ENCODE results near the gene ESF1. TPM values are rescaled to one million over a fixed set of nuclear protein-coding genes. Genes with fewer than 3 reads are reported as not detected.

ESF1 gene
- total and polyA plus RNA-seq, 2 donors (not counting 1 experiment from before 2014, with no cell fraction given) = 0.81 to 13.9 TPM

DNA sequence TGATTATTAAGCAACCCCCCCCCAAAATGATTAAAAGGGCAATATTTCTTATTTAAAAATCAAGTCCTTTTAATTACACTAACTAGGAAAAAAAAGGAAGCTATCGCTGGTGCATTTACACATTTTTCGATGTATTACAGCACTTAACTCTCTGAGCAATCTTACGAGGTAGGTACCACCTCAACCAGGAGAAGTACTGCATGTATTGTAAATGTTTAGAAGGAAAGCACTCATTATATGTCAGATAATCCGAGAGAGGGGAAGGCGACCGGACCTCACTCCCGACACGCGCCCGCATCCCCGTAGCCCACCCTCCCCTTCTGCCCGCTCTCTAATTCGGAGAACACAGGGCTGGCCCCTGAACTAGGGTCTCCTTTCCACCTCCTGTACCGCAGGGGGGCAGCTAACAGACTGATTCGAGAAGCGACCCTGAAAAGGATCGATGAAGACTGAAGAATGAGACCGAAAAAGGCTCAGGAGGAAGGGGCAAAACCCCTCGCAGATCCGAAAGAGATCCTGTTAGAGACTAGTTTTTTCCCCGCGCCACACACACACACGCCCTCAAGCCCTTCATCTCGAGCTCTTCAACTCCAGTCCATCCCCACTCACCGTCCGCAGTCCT is 337 bp downstream of the ESF1 start:
- Histone ChIP-seq H3K79me2 (ENCODE audit: control insufficient read depth, insufficient read depth, low read length) (peaks cover 61% of the 10 kb centered on the region), H3K36me3 (replicated peaks in 1 of 2; ENCODE audit: control extremely low read depth in 1 of 2, control insufficient read depth in 1 of 2, extremely low read depth in 1 of 2, insufficient read depth in 2 of 2, low read length in 1 of 2) (peaks cover 0 to 29% of the 10 kb centered on the region in 2 experiments), H3K4me1 (ENCODE audit: control insufficient read depth in 2 of 2, insufficient read depth in 2 of 2, low read length in 2 of 2) (peaks cover 22 to 23% of the 10 kb centered on the region in 2 donors), H3K4me2 (replicated peaks; ENCODE audit: low read depth, low read length, poor library complexity, severe bottlenecking) (peak overlapping the region; percentile 92), H3K4me3 (ENCODE audit: control extremely low read depth in 1 of 5, extremely low read depth in 1 of 5, insufficient read depth in 1 of 5, low read depth in 2 of 5, low read length in 4 of 5) (peak overlapping the region; percentile 68 to 91 (median 85)), H3K27me3 (replicated peaks in 1 of 4; ENCODE audit: control extremely low read depth in 1 of 4, control insufficient read depth in 3 of 4, insufficient read depth in 4 of 4, low read length in 3 of 4) (no peaks in the 10 kb centered on the region), H3K9ac (ENCODE audit: low read length) (peak overlapping the region; percentile 96), H2AFZ (ENCODE audit: insufficient read depth, low read depth, low read length, poor library complexity, severe bottlenecking) (peak overlapping the region; percentile 99), H4K20me1 (ENCODE audit: control insufficient read depth, insufficient read depth, low read length, poor library complexity, severe bottlenecking) (no peaks in the 10 kb centered on the region), H3K9me3 (ENCODE audit: control extremely low read depth in 1 of 3, control insufficient read depth in 2 of 3, insufficient read depth in 1 of 3, low read length in 2 of 3) (no peaks in the 10 kb centered on the region), H3K27ac (ENCODE audit: low read length in 2 of 2) (peak overlapping the region; percentile 85 to 91)
- TF ChIP-seq EZH2 (IDR thresholded peaks at IDR 0.05; ENCODE audit: borderline replicate concordance, insufficient read depth, low read depth, low read length, poor library complexity, severe bottlenecking) = no peak
- TF ChIP-seq, protein P1, sequence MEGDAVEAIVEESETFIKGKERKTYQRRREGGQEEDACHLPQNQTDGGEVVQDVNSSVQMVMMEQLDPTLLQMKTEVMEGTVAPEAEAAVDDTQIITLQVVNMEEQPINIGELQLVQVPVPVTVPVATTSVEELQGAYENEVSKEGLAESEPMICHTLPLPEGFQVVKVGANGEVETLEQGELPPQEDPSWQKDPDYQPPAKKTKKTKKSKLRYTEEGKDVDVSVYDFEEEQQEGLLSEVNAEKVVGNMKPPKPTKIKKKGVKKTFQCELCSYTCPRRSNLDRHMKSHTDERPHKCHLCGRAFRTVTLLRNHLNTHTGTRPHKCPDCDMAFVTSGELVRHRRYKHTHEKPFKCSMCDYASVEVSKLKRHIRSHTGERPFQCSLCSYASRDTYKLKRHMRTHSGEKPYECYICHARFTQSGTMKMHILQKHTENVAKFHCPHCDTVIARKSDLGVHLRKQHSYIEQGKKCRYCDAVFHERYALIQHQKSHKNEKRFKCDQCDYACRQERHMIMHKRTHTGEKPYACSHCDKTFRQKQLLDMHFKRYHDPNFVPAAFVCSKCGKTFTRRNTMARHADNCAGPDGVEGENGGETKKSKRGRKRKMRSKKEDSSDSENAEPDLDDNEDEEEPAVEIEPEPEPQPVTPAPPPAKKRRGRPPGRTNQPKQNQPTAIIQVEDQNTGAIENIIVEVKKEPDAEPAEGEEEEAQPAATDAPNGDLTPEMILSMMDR (IDR thresholded peaks at IDR 0.05) = no peak
- peaks cover 52% of the 10 kb centered on the region for H3K4me1 Mint-ChIP-seq
- H3K9me3 Mint-ChIP-seq (ENCODE audit: insufficient read depth) = no peaks in the 10 kb centered on the region
- CTCF ChIA-PET = interaction anchor here (0.6 to 3.3 kb wide), 4 partner anchors 8 to 665 kb away, joined by 3 to 33 read pairs (median 4); no protein-coding TSS in a partner anchor
- intact Hi-C loops (cut with micrococcal nuclease) = loop anchor here (1.0 kb wide), 1 partner anchor 145 kb away; no protein-coding TSS in a partner anchor
- WGBS (ENCODE audit: insufficient coverage) = under 1% methylated on average over 14 of the region's 26 CpGs
- POLR2A ChIA-PET = interaction anchor here (0.6 to 0.7 kb wide), 2 partner anchors 12 to 146 kb away, joined by 3 read pairs; no protein-coding TSS in a partner anchor
- H3K27ac Mint-ChIP-seq = peak overlapping the region; percentile 96
- no peak for DNase-seq
- peak overlapping the region; percentile 98 for H3K4me3 Mint-ChIP-seq
- no peaks in the 10 kb centered on the region for H3K27me3 Mint-ChIP-seq
- peak; percentile 6 for ATAC-seq (ENCODE audit: low read depth)

DNA sequence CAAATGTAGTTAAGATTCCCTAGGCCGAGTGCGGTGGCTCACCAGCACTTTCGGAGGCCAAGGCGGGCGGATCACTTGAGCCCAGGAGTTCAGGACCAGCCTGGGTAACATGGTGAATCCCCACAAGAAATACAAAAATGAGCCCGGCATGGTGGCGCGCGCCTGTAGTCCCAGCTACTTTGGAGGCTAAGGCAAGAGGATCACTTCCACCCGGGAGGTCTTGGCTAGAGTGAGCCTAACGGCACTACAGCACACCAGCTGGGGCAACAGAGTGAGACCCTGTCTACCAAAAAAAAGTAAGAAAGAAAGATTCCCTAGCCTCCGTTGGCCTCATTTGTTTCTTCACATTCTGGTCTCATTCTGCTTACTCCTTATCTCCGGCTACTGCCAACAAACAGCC is 1.2 kb downstream of the ESF1 start:
- DNase-seq = no peak
- ChIA-PET POLR2A (interaction anchor here (0.6 to 0.7 kb wide), 2 partner anchors 11 to 146 kb away, joined by 3 read pairs; no protein-coding TSS in a partner anchor), CTCF (interaction anchor here (0.6 to 3.3 kb wide), 2 partner anchors 11 to 99 kb away, joined by 3 to 33 read pairs; no protein-coding TSS in a partner anchor)
- TF ChIP-seq, protein P1 (IDR thresholded peaks at IDR 0.05) = no peak
- no peak for TF ChIP-seq EZH2 (IDR thresholded peaks at IDR 0.05; ENCODE audit: borderline replicate concordance, insufficient read depth, low read depth, low read length, poor library complexity, severe bottlenecking)
- peaks cover 56% of the 10 kb centered on the region for H3K79me2 ChIP-seq (ENCODE audit: control insufficient read depth, insufficient read depth, low read length)
- no peaks in the 10 kb centered on the region for H4K20me1 ChIP-seq (ENCODE audit: control insufficient read depth, insufficient read depth, low read length, poor library complexity, severe bottlenecking)
- peaks cover 23 to 29% of the 10 kb centered on the region in 2 donors for H3K4me1 ChIP-seq (ENCODE audit: control insufficient read depth in 2 of 2, insufficient read depth in 2 of 2, low read length in 2 of 2)
- H3K4me3 ChIP-seq (ENCODE audit: control extremely low read depth in 1 of 5, extremely low read depth in 1 of 5, insufficient read depth in 1 of 5, low read depth in 2 of 5, low read length in 4 of 5) = peak overlapping the region in 1 of 5 experiments; percentile 90
- Mint-ChIP-seq H3K9me3 (ENCODE audit: insufficient read depth) (no peaks in the 10 kb centered on the region), H3K27ac (no peak overlapping the region), H3K4me3 (peak overlapping the region; percentile 41), H3K27me3 (no peaks in the 10 kb centered on the region), H3K4me1 (peaks cover 57% of the 10 kb centered on the region)
- no peak overlapping the region for H3K27ac ChIP-seq (ENCODE audit: low read length in 2 of 2)
- no peak for ATAC-seq (ENCODE audit: low read depth)
- H3K36me3 ChIP-seq (replicated peaks in 1 of 2; ENCODE audit: control extremely low read depth in 1 of 2, control insufficient read depth in 1 of 2, extremely low read depth in 1 of 2, insufficient read depth in 2 of 2, low read length in 1 of 2) = peaks cover 0 to 29% of the 10 kb centered on the region in 2 experiments
- peak overlapping the region; percentile 92 for H3K4me2 ChIP-seq (replicated peaks; ENCODE audit: low read depth, low read length, poor library complexity, severe bottlenecking)
- no peak overlapping the region for H3K9ac ChIP-seq (ENCODE audit: low read length)
- no peak overlapping the region for H2AFZ ChIP-seq (ENCODE audit: insufficient read depth, low read depth, low read length, poor library complexity, severe bottlenecking)
- intact Hi-C loops (cut with micrococcal nuclease) = no loop called here
- WGBS (ENCODE audit: insufficient coverage) = 93% methylated on average over 13 of the region's 13 CpGs
- H3K27me3 ChIP-seq (replicated peaks in 1 of 4; ENCODE audit: control extremely low read depth in 1 of 4, control insufficient read depth in 3 of 4, insufficient read depth in 4 of 4, low read length in 3 of 4) = no peaks in the 10 kb centered on the region
- no peaks in the 10 kb centered on the region for H3K9me3 ChIP-seq (ENCODE audit: control extremely low read depth in 1 of 3, control insufficient read depth in 2 of 3, insufficient read depth in 1 of 3, low read length in 2 of 3)
